MM.1S (cell line): Measurements from ENCODE around the gene FGF19.

ENCODE experiments used
- CTCF ChIP-seq: fragments of 300-600 bp; sonication (generic); IDR thresholded peaks from 2 replicates; pipeline ENCODE4 v1.5.1; 2016; ENCODE audit warnings: antibody characterized with exemption, low read length, mixed read lengths
- EZH2 ChIP-seq: fragments of 300-600 bp; sonication (generic); optimal IDR thresholded peaks from 2 replicates; pipeline ENCODE3; 2017; ENCODE audit warnings: low read depth, mild to moderate bottlenecking, antibody characterized with exemption, low read length, mixed read lengths

DNA sequence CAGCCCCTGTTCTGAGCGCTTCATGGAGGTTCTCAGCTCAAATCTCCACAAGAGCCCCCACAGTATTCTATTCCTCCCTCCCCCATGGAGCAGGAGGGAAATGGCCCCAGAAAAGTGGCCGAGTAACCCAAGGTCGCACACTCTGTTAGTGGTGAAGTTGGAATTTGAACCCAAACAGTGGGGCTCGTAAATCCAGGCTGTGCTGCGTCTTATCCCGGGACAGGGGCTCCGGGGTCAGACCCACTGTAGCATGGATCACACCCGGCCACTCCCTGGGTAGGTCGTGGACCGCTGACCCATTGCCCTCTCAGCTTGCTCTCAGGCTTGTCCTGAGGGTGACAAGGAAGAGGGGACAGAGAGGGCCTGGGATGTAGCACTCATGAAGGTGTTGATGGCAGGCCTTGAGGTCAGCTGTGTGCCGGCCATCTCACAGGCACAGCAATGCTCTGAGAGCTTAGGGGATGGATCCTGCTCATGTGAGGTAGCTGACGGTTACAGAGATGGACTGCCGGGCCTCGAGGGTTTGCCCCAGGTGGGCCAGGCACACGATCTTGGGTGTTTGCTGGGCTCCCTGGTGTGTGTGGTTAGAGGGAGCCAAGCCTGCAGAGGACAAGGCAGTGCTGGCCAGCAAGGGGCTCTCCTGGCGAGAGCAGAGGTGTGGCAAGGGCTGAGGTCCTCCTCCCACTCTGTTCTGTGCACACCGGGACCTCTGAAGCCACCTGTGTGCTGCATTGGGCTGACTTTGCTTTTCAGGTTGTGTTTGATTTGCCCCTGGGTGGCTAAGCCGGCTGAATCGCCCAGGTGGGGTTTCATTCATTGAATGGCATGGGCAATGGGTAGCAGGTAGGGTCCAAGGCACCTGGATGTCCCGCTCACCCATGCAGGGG, 2.3 kb upstream of the FGF19 start:
- TF ChIP-seq CTCF (no peak), EZH2 (no peak)
